ENCODE data around the gene EPHA8.

The EPHA8 gene

GRCh38 chr1:22530715-22531114, 32.6 kb upstream of the EPHA8 start:
- Histone ChIP-seq H4K8ac (ENCODE audit: low read length) (no peak overlapping the region), H3K18ac (ENCODE audit: low read depth in 1 of 2, low read length in 2 of 2) (no peak overlapping the region), H2BK12ac (ENCODE audit: low read length in 2 of 2) (no peak overlapping the region), H3K27me3 (ENCODE audit: control insufficient read depth in 1 of 2, insufficient read depth in 1 of 2, low read length in 2 of 2) (no peaks in the 10 kb centered on the region), H2BK120ac (ENCODE audit: low read depth, low read length) (no peak overlapping the region), H4K91ac (ENCODE audit: low read length) (no peak overlapping the region), H3K79me1 (replicated peaks; ENCODE audit: low read length, poor library complexity, severe bottlenecking) (no peaks in the 10 kb centered on the region), H3K9ac (ENCODE audit: low read length) (peak overlapping the region; percentile 79), H3K23ac (ENCODE audit: low read length in 2 of 2) (no peak overlapping the region), H3K4me2 (ENCODE audit: low read length, poor library complexity, severe bottlenecking) (no peak overlapping the region), H3K4me3 (ENCODE audit: insufficient read depth in 1 of 2, low read depth in 1 of 2, low read length in 2 of 2) (no peak overlapping the region), H3K27ac (ENCODE audit: low read length, poor library complexity, severe bottlenecking) (no peak overlapping the region), H3K9me3 (ENCODE audit: control insufficient read depth, low read length) (no peaks in the 10 kb centered on the region), H3K14ac (ENCODE audit: low read length in 2 of 2) (no peak overlapping the region), H2BK5ac (ENCODE audit: low read depth, low read length, poor library complexity, severe bottlenecking) (no peak overlapping the region), H2BK15ac (ENCODE audit: low read depth, poor library complexity, severe bottlenecking) (no peak overlapping the region), H3K4me1 (ENCODE audit: control insufficient read depth, insufficient read depth, low read depth, low read length) (no peaks in the 10 kb centered on the region), H3K36me3 (ENCODE audit: control insufficient read depth in 1 of 2, insufficient read depth in 2 of 2, low read depth in 1 of 2, low read length in 2 of 2) (peaks cover 25 to 49% of the 10 kb centered on the region in 2 experiments), H2AK5ac (ENCODE audit: low read length, severe bottlenecking) (no peak overlapping the region), H3K4ac (ENCODE audit: low read depth in 1 of 2, low read length in 2 of 2) (no peak overlapping the region), H2AFZ (ENCODE audit: low read depth, low read length) (no peak overlapping the region)
- WGBS, result 83% methylated on average over 3 of the region's 3 CpGs
- no peak for DNase-seq

- Histone ChIP-seq H3K27ac (ENCODE audit: low read length, poor library complexity, severe bottlenecking) (no peak overlapping the region), H3K9me3 (ENCODE audit: control insufficient read depth, low read length) (no peaks in the 10 kb centered on the region), H2BK5ac (ENCODE audit: low read depth, low read length, poor library complexity, severe bottlenecking) (no peak overlapping the region), H3K23ac (ENCODE audit: low read length in 2 of 2) (no peak overlapping the region), H2BK15ac (ENCODE audit: low read depth, poor library complexity, severe bottlenecking) (no peak overlapping the region), H4K91ac (ENCODE audit: low read length) (no peak overlapping the region), H3K9ac (ENCODE audit: low read length) (peak overlapping the region; percentile 79), H4K8ac (ENCODE audit: low read length) (no peak overlapping the region), H3K4me2 (ENCODE audit: low read length, poor library complexity, severe bottlenecking) (no peak overlapping the region), H2BK120ac (ENCODE audit: low read depth, low read length) (no peak overlapping the region), H3K4ac (ENCODE audit: low read depth in 1 of 2, low read length in 2 of 2) (no peak overlapping the region), H3K14ac (ENCODE audit: low read length in 2 of 2) (no peak overlapping the region), H3K36me3 (ENCODE audit: control insufficient read depth in 1 of 2, insufficient read depth in 2 of 2, low read depth in 1 of 2, low read length in 2 of 2) (peaks cover 20 to 45% of the 10 kb centered on the region in 2 experiments), H3K4me3 (ENCODE audit: insufficient read depth in 1 of 2, low read depth in 1 of 2, low read length in 2 of 2) (no peak overlapping the region), H2AFZ (ENCODE audit: low read depth, low read length) (no peak overlapping the region), H3K27me3 (ENCODE audit: control insufficient read depth in 1 of 2, insufficient read depth in 1 of 2, low read length in 2 of 2) (no peaks in the 10 kb centered on the region), H2AK5ac (ENCODE audit: low read length, severe bottlenecking) (no peak overlapping the region), H2BK12ac (ENCODE audit: low read length in 2 of 2) (no peak overlapping the region), H3K79me1 (replicated peaks; ENCODE audit: low read length, poor library complexity, severe bottlenecking) (no peaks in the 10 kb centered on the region), H3K18ac (ENCODE audit: low read depth in 1 of 2, low read length in 2 of 2) (no peak overlapping the region), H3K4me1 (ENCODE audit: control insufficient read depth, insufficient read depth, low read depth, low read length) (no peaks in the 10 kb centered on the region)
- no peak for DNase-seq
- WGBS, result 97% methylated on average over 6 of the region's 6 CpGs
Observed at GRCh38 chr1:22531251-22531650, 32.0 kb upstream of the EPHA8 start.

GRCh38 chr1:22533244-22533895, 29.9 kb upstream of the EPHA8 start:
- Histone ChIP-seq H3K4me1 (ENCODE audit: control insufficient read depth, insufficient read depth, low read depth, low read length) (no peaks in the 10 kb centered on the region), H3K79me1 (replicated peaks; ENCODE audit: low read length, poor library complexity, severe bottlenecking) (no peaks in the 10 kb centered on the region), H4K91ac (ENCODE audit: low read length) (no peak overlapping the region), H3K4ac (ENCODE audit: low read depth in 1 of 2, low read length in 2 of 2) (no peak overlapping the region), H3K18ac (ENCODE audit: low read depth in 1 of 2, low read length in 2 of 2) (no peak overlapping the region), H2BK120ac (ENCODE audit: low read depth, low read length) (no peak overlapping the region), H3K27ac (ENCODE audit: low read length, poor library complexity, severe bottlenecking) (no peak overlapping the region), H2BK5ac (ENCODE audit: low read depth, low read length, poor library complexity, severe bottlenecking) (no peak overlapping the region), H3K27me3 (ENCODE audit: control insufficient read depth in 1 of 2, insufficient read depth in 1 of 2, low read length in 2 of 2) (no peaks in the 10 kb centered on the region), H2AFZ (ENCODE audit: low read depth, low read length) (no peak overlapping the region), H2BK12ac (ENCODE audit: low read length in 2 of 2) (no peak overlapping the region), H3K36me3 (ENCODE audit: control insufficient read depth in 1 of 2, insufficient read depth in 2 of 2, low read depth in 1 of 2, low read length in 2 of 2) (peaks cover 3 to 27% of the 10 kb centered on the region in 2 experiments), H2AK5ac (ENCODE audit: low read length, severe bottlenecking) (no peak overlapping the region), H3K4me3 (ENCODE audit: insufficient read depth in 1 of 2, low read depth in 1 of 2, low read length in 2 of 2) (no peak overlapping the region), H3K9me3 (ENCODE audit: control insufficient read depth, low read length) (no peaks in the 10 kb centered on the region), H4K8ac (ENCODE audit: low read length) (no peak overlapping the region), H3K14ac (ENCODE audit: low read length in 2 of 2) (no peak overlapping the region), H3K23ac (ENCODE audit: low read length in 2 of 2) (no peak overlapping the region), H2BK15ac (ENCODE audit: low read depth, poor library complexity, severe bottlenecking) (no peak overlapping the region), H3K4me2 (ENCODE audit: low read length, poor library complexity, severe bottlenecking) (no peak overlapping the region), H3K9ac (ENCODE audit: low read length) (no peak overlapping the region)
- no peak for DNase-seq
- 89% methylated on average over 11 of the region's 11 CpGs for WGBS

GRCh38 chr1:22534951-22535350, 28.3 kb upstream of the EPHA8 start:
- Histone ChIP-seq H2BK12ac (ENCODE audit: low read length in 2 of 2) (no peak overlapping the region), H2AK5ac (ENCODE audit: low read length, severe bottlenecking) (no peak overlapping the region), H2BK120ac (ENCODE audit: low read depth, low read length) (no peak overlapping the region), H3K9me3 (ENCODE audit: control insufficient read depth, low read length) (no peaks in the 10 kb centered on the region), H3K23ac (ENCODE audit: low read length in 2 of 2) (no peak overlapping the region), H3K9ac (ENCODE audit: low read length) (no peak overlapping the region), H3K4me2 (ENCODE audit: low read length, poor library complexity, severe bottlenecking) (no peak overlapping the region), H2BK15ac (ENCODE audit: low read depth, poor library complexity, severe bottlenecking) (no peak overlapping the region), H3K79me1 (replicated peaks; ENCODE audit: low read length, poor library complexity, severe bottlenecking) (no peaks in the 10 kb centered on the region), H3K27ac (ENCODE audit: low read length, poor library complexity, severe bottlenecking) (no peak overlapping the region), H3K4me1 (ENCODE audit: control insufficient read depth, insufficient read depth, low read depth, low read length) (no peaks in the 10 kb centered on the region), H4K91ac (ENCODE audit: low read length) (no peak overlapping the region), H3K27me3 (ENCODE audit: control insufficient read depth in 1 of 2, insufficient read depth in 1 of 2, low read length in 2 of 2) (no peaks in the 10 kb centered on the region), H3K4ac (ENCODE audit: low read depth in 1 of 2, low read length in 2 of 2) (no peak overlapping the region), H3K36me3 (ENCODE audit: control insufficient read depth in 1 of 2, insufficient read depth in 2 of 2, low read depth in 1 of 2, low read length in 2 of 2) (peaks cover 3 to 14% of the 10 kb centered on the region in 2 experiments), H3K18ac (ENCODE audit: low read depth in 1 of 2, low read length in 2 of 2) (no peak overlapping the region), H3K4me3 (ENCODE audit: insufficient read depth in 1 of 2, low read depth in 1 of 2, low read length in 2 of 2) (no peak overlapping the region), H3K14ac (ENCODE audit: low read length in 2 of 2) (no peak overlapping the region), H2AFZ (ENCODE audit: low read depth, low read length) (no peak overlapping the region), H4K8ac (ENCODE audit: low read length) (no peak overlapping the region), H2BK5ac (ENCODE audit: low read depth, low read length, poor library complexity, severe bottlenecking) (no peak overlapping the region)
- DNase-seq, result no peak
- 97% methylated on average over 4 of the region's 4 CpGs for WGBS
